ENCODE data around the gene MARCHF5. TPM values are rescaled to one million over a fixed set of nuclear protein-coding genes. Genes with fewer than 3 reads are reported as not detected.

The MARCHF5 gene
- total RNA-seq, 1 experiment from 2014 or later = 17.6 TPM

DNA sequence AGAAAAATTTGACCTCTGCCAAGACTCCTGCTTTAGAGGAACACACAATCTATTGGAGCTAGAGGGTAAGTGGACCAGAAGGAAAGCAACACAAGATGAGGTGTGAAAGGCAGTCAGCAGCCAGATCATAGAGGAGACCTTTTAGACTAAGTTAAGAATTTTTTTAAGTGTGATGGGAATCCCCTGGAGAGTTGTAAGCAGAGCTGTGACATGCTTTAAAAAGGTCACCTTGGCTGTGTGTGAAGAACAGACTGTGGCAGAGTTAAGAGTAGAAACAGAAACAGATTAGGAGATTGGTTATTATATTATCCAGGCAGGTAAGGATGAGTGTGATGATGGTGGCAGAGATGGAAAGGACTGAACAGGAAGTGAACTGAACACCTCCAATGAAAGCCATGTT is 23.6 kb upstream of the MARCHF5 start:
- no peak overlapping the region for H3K9ac ChIP-seq (ENCODE audit: extremely low read depth, insufficient read length, low read length)
- TF ChIP-seq, protein P1, sequence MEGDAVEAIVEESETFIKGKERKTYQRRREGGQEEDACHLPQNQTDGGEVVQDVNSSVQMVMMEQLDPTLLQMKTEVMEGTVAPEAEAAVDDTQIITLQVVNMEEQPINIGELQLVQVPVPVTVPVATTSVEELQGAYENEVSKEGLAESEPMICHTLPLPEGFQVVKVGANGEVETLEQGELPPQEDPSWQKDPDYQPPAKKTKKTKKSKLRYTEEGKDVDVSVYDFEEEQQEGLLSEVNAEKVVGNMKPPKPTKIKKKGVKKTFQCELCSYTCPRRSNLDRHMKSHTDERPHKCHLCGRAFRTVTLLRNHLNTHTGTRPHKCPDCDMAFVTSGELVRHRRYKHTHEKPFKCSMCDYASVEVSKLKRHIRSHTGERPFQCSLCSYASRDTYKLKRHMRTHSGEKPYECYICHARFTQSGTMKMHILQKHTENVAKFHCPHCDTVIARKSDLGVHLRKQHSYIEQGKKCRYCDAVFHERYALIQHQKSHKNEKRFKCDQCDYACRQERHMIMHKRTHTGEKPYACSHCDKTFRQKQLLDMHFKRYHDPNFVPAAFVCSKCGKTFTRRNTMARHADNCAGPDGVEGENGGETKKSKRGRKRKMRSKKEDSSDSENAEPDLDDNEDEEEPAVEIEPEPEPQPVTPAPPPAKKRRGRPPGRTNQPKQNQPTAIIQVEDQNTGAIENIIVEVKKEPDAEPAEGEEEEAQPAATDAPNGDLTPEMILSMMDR (conservative IDR thresholded peaks at IDR 0.05) = no peak
- Mint-ChIP-seq H3K27ac (no peak overlapping the region), H3K36me3 (ENCODE audit: insufficient read depth in 1 of 3, low read depth in 3 of 3) (no peaks in the 10 kb centered on the region), H3K4me3 (no peak overlapping the region), H3K9me3 (no peaks in the 10 kb centered on the region), H3K4me1 (no peaks in the 10 kb centered on the region), H3K27me3 (ENCODE audit: low read depth) (no peaks in the 10 kb centered on the region)
- no peak overlapping the region for H3K27ac ChIP-seq (ENCODE audit: insufficient read length, low read depth, low read length)
- H3K4me1 ChIP-seq (ENCODE audit: insufficient read depth, low read length) = no peaks in the 10 kb centered on the region
- no peak overlapping the region for H4K8ac ChIP-seq (replicated peaks; ENCODE audit: insufficient read length, low read depth, low read length)
- no peak for DNase-seq
- no peak overlapping the region for H4K5ac ChIP-seq (ENCODE audit: insufficient read length, low read depth, low read length)
- H3K18ac ChIP-seq (ENCODE audit: insufficient read length, low read depth, low read length) = no peak overlapping the region
- no peak overlapping the region for H3T11ph ChIP-seq (ENCODE audit: low read length)
- no peak overlapping the region for H2AK5ac ChIP-seq (ENCODE audit: insufficient read length, low read length)
- H3K79me1 ChIP-seq (ENCODE audit: insufficient read depth, low read depth, low read length, poor library complexity, severe bottlenecking) = no peaks in the 10 kb centered on the region
- no peaks in the 10 kb centered on the region for H3K27me3 ChIP-seq (ENCODE audit: insufficient read depth, low read length)
- no peaks in the 10 kb centered on the region for H3K79me2 ChIP-seq (ENCODE audit: insufficient read depth, low read length)
- no peak overlapping the region for H3K14ac ChIP-seq (ENCODE audit: insufficient read depth, low read length)
- H2BK12ac ChIP-seq (ENCODE audit: insufficient read length, low read depth, low read length) = no peak overlapping the region
- no peaks in the 10 kb centered on the region for H3K23me2 ChIP-seq (ENCODE audit: insufficient read length, low read depth, low read length, poor library complexity, severe bottlenecking)
- H2AFZ ChIP-seq (ENCODE audit: low read length) = no peak overlapping the region
- H2BK5ac ChIP-seq (ENCODE audit: insufficient read length, low read length) = no peak overlapping the region
- no peak overlapping the region for H2BK120ac ChIP-seq (ENCODE audit: low read depth, low read length, poor library complexity, severe bottlenecking)
- H4K20me1 ChIP-seq (ENCODE audit: control insufficient read depth, insufficient read depth, insufficient read length) = no peaks in the 10 kb centered on the region
- H3K4ac ChIP-seq (ENCODE audit: low read depth, low read length) = no peak overlapping the region
- no peak overlapping the region for H2BK20ac ChIP-seq (ENCODE audit: low read depth, low read length, poor library complexity, severe bottlenecking)
- H3K23ac ChIP-seq (ENCODE audit: insufficient read length, low read depth, low read length) = no peak overlapping the region
- H3K4me2 ChIP-seq (ENCODE audit: insufficient read depth, insufficient read length, low read length) = no peak overlapping the region
- no peak overlapping the region for H3K56ac ChIP-seq (ENCODE audit: insufficient read length, low read depth, low read length)
- no peak overlapping the region for H2BK15ac ChIP-seq (ENCODE audit: low read depth, low read length)
- H3K9me3 ChIP-seq (ENCODE audit: control insufficient read depth, low read depth, low read length) = no peaks in the 10 kb centered on the region
- no peak overlapping the region for H4K91ac ChIP-seq (ENCODE audit: insufficient read length, low read depth, low read length)

Data from H9 (cell line).